ENCODE data around the gene PCDHGA8.

- TF ChIP-seq CTCF (IDR thresholded peaks at IDR 0.05; ENCODE audit: borderline replicate concordance, extremely low read depth, low read length, poor library complexity, severe bottlenecking), result no peak
- no peak for TF ChIP-seq EZH2 (IDR thresholded peaks at IDR 0.05; ENCODE audit: borderline replicate concordance, low read depth, low read length, severe bottlenecking)
Observed at GRCh38 chr5:141388661-141389060, 3.8 kb upstream of the PCDHGA8 start.

Measured in DND-41 (cell line).